Motor neuron (in vitro differentiated cells): ENCODE measurements around the gene SERP1. TPM values are rescaled to one million over a fixed set of nuclear protein-coding genes. Genes with fewer than 3 reads are reported as not detected.
A peak's percentile ranks its signal among the peaks of the same experiment; 100 is the strongest.

Experiments used
- ATAC-seq, 8 experiments: fragments of 200-7000 bp; cut with Tn5 transposase; replicated peaks in 6 of 8; 2 replicates each; pipeline ENCODE4 v1.8.0; 2021; ENCODE audit warnings: mild to moderate bottlenecking in 8 of 8, moderate library complexity in 8 of 8
- H3K27ac ChIP-seq, 2 donors: fragments of 250-450 bp; sonication (Bioruptor Pico); 2 replicates each; pipeline ENCODE4 v1.9.0; 2021; ENCODE audit warnings: antibody characterized with exemption in 2 of 2, mild to moderate bottlenecking in 2 of 2, moderate library complexity in 1 of 2
- H3K4me1 ChIP-seq, 2 donors: fragments of 250-450 bp; sonication (Bioruptor Pico); replicated peaks in 1 of 2; 2 replicates each; pipeline ENCODE4 v1.6.1; 2021; ENCODE audit warnings: antibody characterized with exemption in 2 of 2, mild to moderate bottlenecking in 2 of 2, moderate library complexity in 1 of 2
- H3K4me3 ChIP-seq, 5 donors: fragments of 250-450 bp; sonication (Bioruptor Pico); 2 replicates each; pipeline ENCODE4 v1.9.0; 2021; ENCODE audit warnings: antibody characterized with exemption in 5 of 5, mild to moderate bottlenecking in 5 of 5, moderate library complexity in 4 of 5
- WGBS, 10 experiments: fragments of 450-650 bp; shearing (Covaris generic); methylation state at CpG; one replicate each; pipeline ENCODE4 v1.0.0; 2022; 5-methylcytosine and 5-hydroxymethylcytosine counted together
- in situ Hi-C, 9 experiments: fragments of 400-800 bp; cut with MboI; loops; one replicate each; pipeline ENCODE4 v1.15.0; 2021; ENCODE audit warnings: low sequenced_read_pairs in 9 of 9, low pct_unique_long_range_greater_than_20kb in 2 of 9; ENCODE audit not compliant: unreplicated experiment in 9 of 9
- total RNA-seq, 8 experiments: library from RNA; unstranded; fragments of 300-600 nt; gene quantifications; 2 replicates each; pipeline versions ENCODE4 v1.2.3 to v1.2.4, GENCODE V29; 2022

Gene SERP1
- 100 to 1,000 TPM in 1 of 8 experiments, 10 to 100 TPM in 7; 61.9 to 109 (median 85.0) TPM for total RNA-seq

DNA sequence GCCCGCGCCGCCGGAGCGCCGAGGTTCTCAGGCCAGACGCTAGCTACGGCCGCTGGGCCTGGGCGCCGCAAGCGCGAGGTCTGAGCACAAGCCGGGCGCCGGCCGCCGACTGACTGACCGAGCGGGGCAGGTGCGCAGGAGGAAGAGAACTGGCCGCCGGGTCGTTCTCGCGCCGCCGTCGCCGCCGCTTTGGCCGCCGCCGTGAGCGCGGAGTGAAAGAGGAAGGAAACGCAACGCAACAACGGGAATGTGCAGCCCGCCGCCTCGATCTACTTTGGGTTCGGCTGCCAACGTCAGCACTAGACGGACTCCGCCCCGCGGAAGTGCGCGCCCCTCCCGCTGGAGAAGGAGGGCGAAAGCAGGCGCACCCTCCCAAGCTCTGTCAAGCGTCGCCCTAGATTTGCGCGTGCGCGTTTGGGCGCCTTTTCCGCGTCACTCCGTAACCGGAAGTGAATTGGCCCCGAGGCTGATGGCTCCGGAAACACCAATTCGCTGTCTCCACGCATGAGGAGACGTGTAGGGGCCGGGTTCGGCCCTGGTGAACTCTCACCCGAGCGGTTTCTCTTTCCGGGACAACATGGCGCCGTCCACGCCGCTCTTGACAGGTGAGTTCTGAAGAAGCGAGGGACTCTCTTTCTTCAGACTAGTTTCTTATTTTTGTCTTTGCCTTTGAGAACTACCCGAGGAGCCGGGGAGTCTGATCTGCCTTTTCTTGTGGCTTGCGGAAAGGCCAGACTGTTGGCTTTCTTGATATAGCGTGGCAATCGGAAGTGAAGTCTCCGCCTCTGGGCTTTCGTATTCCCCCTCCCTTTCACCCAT, at the start of gene SERP1, which contains the start of gene EIF2A:
Gene SERP1 (minus strand): TSS at position 271 of the 819 bp plus-strand sequence. CDS start 361 bp downstream, outside the sequence.
Gene EIF2A (plus strand): TSS at position 562 of the 819 bp plus-strand sequence. CDS start 16 bp downstream, at position 578.
- Histone ChIP-seq H3K4me1 (peaks cover 0 to 10% of the 10 kb centered on the region in 2 donors), H3K4me3 (peak within 1 kb of the TSS; percentile 56 to 92 (median 73)), H3K27ac (peak within 1 kb of the TSS; percentile 97)
- WGBS, 10 experiments, result 0 to 3% (median 0%) methylated on average over 1 to 26 of the region's 86 CpGs; no CpG with 5 or more reads in 2 of the 10 experiments
- in situ Hi-C loops, result loop anchor here in 1 of 9 experiments (25.0 kb wide), 1 partner anchor 134 kb away; the partner anchor contains the start of gene TSC22D2
- ATAC-seq, result peak; percentile 86 to 95 (median 94)

DNA sequence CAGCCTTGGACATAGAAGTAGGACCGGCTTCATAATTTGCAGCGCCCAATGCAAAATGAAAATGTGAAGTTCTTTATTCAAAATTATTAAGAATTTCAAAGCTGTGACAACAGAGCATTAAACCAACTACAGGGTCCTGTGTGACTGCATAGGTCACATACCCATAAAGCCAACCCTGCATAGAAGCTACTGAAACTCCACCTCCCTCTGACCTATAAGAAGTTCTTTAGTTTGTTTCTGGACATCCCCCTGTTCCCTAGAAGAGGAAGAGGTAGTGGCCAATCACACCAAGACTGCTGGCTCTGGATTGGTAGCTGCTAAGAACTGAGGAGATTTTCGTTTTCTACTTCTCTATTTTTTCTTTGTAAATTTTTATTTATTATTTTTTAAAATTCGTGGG, 47.9 kb upstream of the SERP1 start:
- no peak overlapping the region for H3K4me3 ChIP-seq
- peaks cover 4 to 8% of the 10 kb centered on the region in 2 donors for H3K4me1 ChIP-seq
- 0 to 100% (median 80%) methylated on average over 1 to 4 of the region's 4 CpGs for WGBS, 10 experiments
- ATAC-seq, result no peak
- H3K27ac ChIP-seq, result no peak overlapping the region
- in situ Hi-C loops, result no loop called here

DNA sequence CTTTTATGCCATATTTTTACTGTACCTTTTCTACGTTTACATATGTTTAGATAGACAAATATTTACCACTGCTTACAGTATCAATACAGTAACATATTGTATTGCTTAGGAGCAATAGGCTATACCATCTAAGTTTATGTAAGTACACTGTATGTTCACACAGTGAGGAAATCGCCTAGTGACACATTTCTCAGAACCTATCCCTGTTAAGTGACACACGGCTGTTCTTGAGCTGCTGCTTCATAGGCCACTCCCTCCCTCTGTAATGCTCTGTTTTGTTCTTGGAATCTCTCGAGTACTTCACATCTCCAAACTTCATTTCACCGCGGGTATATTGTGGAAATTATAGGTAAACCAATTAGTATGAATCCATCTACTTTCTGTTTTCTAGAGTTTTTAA, 43.5 kb upstream of the SERP1 start:
- ATAC-seq, result peak in 3 of 8 experiments; percentile 27 to 75 (median 64)
- no peak overlapping the region for H3K27ac ChIP-seq
- in situ Hi-C loops, result no loop called here
- no peak overlapping the region for H3K4me3 ChIP-seq
- no peaks in the 10 kb centered on the region for H3K4me1 ChIP-seq
- 65 to 100% (median 87%) methylated on average over 1 to 5 of the region's 6 CpGs for WGBS, 10 experiments

DNA sequence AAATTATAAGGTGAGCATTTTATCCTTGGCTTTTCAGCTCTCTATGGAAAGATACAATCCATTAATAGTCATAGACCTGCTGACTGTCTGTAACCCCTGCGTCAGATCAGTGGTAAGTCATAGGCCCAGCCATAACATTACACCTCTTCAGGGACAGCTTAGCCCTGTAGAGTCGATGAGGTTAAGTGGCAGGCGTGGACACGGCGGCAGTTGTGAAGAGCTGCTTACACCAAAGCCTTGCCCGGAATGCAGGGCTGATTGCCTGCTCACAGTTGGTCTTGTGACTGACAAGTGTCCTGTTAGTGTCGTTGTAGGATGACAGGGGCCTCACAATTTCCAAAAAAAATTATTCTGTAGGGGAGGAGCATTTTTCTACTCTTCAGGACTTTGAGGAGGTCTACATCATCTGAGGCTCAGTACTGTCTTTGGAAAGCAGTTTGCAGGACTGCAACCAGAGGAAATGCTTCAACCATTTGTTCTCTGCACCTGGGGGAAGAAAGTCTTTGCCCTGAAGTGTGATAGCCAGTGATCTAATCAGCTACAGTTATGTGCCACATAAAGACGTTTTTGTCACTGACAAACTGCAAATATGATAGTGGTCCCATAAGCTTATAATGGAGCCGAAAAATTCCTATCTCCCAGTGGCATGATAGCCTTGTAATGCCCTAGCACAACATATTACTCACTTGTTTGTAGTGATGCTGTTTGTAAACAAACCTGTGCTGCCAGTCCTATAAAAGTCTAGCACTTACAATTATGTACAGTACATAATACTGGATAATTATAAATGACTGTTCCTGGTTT, 41.9 kb upstream of the SERP1 start:
- 0 to 86% (median 60%) methylated on average over 1 to 6 of the region's 9 CpGs; no CpG with 5 or more reads in 1 of the 10 experiments for WGBS, 10 experiments
- ATAC-seq, result peak in 1 of 8 experiments; percentile 19
- in situ Hi-C loops, result no loop called here
- no peak overlapping the region for H3K4me3 ChIP-seq
- H3K27ac ChIP-seq, result no peak overlapping the region
- no peaks in the 10 kb centered on the region for H3K4me1 ChIP-seq

DNA sequence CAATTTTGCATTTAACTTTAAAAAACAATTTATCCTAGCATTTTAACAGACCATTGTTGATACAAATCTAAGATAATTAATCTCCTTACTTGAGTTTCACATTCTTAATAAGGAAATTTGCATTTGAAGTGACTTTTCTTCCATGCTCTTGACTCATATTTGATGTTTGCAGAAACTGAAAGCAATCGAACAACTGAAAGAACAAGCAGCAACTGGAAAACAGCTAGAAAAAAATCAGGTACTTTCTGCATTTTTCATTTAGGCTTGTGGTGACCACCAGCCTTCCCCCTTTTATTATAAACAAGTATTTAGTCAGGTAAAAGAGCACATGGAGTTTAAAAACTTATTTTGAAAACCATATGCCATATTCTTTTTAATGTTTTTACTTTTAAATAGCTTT, 36.7 kb upstream of the SERP1 start:
- Histone ChIP-seq H3K4me3 (no peak overlapping the region), H3K27ac (no peak overlapping the region), H3K4me1 (no peaks in the 10 kb centered on the region)
- 36 to 100% (median 95%) methylated on average over 1 of the region's 1 CpG for WGBS, 10 experiments
- in situ Hi-C loops, result no loop called here
- no peak for ATAC-seq

DNA sequence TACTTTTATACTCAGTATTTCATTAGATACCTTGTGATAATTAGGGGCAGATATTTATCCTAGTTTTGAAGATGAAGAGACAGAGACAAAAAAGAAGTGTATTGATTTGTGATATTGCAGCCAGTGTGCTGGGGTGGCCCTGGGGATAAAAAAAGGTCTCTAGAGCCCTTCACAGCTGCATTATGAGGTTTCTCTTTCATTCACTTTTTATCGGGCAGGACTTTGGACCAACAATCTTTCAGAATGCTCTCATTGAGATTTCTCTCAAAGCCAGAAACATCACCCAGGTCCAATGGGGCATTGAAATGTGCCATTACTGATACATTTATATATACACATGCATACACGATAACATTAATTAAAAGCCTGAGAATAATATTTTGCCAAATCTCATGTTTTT, 36.3 kb upstream of the SERP1 start:
- ATAC-seq, result no peak
- H3K27ac ChIP-seq, result no peak overlapping the region
- WGBS, 10 experiments, result 74 to 100% (median 96%) methylated on average over 1 to 2 of the region's 2 CpGs; no CpG with 5 or more reads in 1 of the 10 experiments
- no peak overlapping the region for H3K4me3 ChIP-seq
- no peaks in the 10 kb centered on the region for H3K4me1 ChIP-seq
- in situ Hi-C loops, result no loop called here

DNA sequence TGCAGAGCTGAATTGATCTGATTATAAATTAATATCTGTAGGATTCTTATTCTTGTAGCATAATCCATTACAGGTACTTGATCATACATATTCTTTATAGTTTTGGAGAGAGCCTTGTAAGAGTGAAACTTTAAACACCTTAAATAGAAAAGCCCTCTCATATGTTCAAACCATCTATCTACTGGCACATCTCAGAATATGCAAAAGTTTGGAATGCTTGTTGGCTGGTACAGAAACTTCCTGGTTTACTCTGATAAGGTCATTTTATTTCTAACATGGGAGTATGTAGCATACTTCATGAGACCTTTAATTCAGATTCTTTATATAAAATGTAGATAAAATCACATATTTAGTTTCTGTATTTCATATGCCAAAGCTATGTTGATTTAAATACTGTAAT, 34.9 kb upstream of the SERP1 start:
- in situ Hi-C loops, result no loop called here
- Histone ChIP-seq H3K4me3 (no peak overlapping the region), H3K27ac (no peak overlapping the region), H3K4me1 (no peaks in the 10 kb centered on the region)
- ATAC-seq, result no peak

DNA sequence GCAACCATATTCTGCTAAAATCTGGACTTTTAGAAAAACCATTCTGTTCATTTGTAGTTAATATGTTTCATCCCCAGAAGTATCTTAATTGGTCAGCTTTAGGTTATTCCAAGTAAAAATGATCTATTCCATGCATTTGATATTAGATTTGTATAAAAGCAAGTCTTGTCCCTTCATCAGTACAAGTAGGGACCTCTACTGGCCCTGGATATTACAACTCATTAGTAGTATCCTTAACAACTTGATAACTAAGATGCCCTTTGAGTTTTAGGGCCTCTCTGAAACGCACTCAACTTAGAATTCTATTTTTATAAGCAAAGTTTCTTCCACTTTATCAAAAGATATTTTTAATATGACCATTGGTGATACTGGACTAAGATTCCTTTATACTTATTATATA, 31.6 kb upstream of the SERP1 start:
- H3K4me1 ChIP-seq, result no peaks in the 10 kb centered on the region
- in situ Hi-C loops, result no loop called here
- H3K27ac ChIP-seq, result no peak overlapping the region
- 60 to 100% (median 90%) methylated on average over 1 of the region's 1 CpG; no CpG with 5 or more reads in 3 of the 10 experiments for WGBS, 10 experiments
- no peak for ATAC-seq
- no peak overlapping the region for H3K4me3 ChIP-seq

DNA sequence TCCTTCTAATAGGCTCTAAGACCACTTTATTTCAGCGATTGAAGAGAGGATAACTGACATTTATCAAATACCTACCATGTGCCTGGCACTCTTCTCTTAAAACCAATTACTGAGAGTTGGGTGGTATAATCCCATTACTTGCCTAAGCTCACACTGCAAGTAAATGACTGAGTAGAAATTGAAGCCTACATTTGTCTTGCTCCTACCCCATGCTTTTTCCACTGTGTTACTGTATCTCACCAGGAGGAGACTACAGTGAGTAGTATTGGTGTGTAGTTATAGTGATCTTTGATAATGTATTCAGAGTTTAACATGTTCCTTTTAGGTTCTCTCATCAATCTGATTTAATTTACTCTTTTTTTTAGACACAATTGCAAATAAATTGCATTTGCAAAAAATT, 21.0 kb upstream of the SERP1 start:
- Histone ChIP-seq H3K27ac (no peak overlapping the region), H3K4me1 (no peaks in the 10 kb centered on the region), H3K4me3 (no peak overlapping the region)
- WGBS, 10 experiments, result 82 to 100% (median 100%) methylated on average over 1 of the region's 1 CpG; no CpG with 5 or more reads in 6 of the 10 experiments
- in situ Hi-C loops, result no loop called here
- no peak for ATAC-seq

DNA sequence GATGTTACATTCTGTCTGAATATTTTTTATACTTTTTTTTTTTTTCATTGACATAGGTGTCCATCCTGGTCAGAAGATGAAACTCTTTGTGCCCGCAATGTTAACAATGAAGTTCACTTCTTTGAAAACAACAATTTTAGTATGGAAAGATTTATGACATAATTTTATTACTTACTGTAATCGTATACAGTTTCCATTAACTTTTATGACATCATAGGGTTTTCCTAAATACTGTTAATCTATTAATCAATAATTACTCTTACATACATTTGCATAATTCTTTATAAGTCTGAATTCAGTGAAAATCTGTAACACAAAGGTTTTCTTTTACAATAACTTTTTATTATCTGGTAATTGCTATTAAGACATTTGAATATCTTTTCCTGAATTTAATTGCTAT, 17.9 kb upstream of the SERP1 start:
- no peak overlapping the region for H3K4me3 ChIP-seq
- ATAC-seq, result no peak
- no peaks in the 10 kb centered on the region for H3K4me1 ChIP-seq
- no peak overlapping the region for H3K27ac ChIP-seq
- 80 to 100% (median 94%) methylated on average over 2 of the region's 2 CpGs; no CpG with 5 or more reads in 1 of the 10 experiments for WGBS, 10 experiments
- in situ Hi-C loops, result no loop called here

DNA sequence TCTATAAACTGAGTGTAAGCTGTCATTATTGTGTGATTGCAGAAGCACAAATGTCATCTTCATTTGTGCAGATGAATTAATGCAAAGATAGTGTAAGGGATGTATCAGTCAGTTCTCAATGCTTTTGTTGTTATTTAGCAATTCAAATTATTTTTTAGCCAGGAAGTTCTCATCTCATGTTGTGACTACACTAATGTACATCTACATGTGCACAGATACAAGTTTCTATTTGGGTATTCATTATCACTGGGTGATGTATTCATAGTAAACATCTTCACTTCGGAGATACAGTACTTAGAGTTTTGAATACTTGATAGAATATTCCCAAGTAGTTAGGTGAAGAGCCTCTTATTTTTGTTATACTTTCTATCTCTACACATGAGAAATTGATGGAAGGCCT, 11.4 kb upstream of the SERP1 start:
- in situ Hi-C loops, result no loop called here
- peak in 3 of 8 experiments; percentile 49 to 92 (median 65) for ATAC-seq
- Histone ChIP-seq H3K4me3 (no peak overlapping the region), H3K4me1 (no peaks in the 10 kb centered on the region), H3K27ac (no peak overlapping the region)
- WGBS, 10 experiments, result 0 to 100% (median 67%) methylated on average over 1 of the region's 1 CpG; no CpG with 5 or more reads in 1 of the 10 experiments

DNA sequence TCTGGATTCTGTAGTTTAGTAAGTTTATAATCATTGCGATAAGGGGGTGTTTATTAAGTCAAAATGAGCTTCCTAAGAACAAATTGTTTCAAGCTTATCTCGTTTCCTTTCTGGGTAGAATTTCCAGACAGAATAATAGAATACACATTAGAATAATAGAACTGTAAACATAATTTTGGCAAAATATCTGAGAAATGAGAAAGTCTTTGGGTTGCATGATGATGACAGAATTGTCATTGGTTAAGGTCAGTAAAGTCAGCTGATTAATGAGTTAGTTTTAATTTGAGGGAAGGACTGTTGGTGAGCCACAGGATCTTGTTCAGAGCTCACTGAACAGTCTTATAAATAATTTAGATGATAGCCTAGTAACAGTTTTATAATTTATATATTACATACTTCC, 10.5 kb upstream of the SERP1 start:
- H3K27ac ChIP-seq, result no peak overlapping the region
- H3K4me3 ChIP-seq, result no peak overlapping the region
- in situ Hi-C loops, result no loop called here
- 37 to 100% (median 93%) methylated on average over 2 of the region's 2 CpGs; no CpG with 5 or more reads in 1 of the 10 experiments for WGBS, 10 experiments
- no peaks in the 10 kb centered on the region for H3K4me1 ChIP-seq
- no peak for ATAC-seq

DNA sequence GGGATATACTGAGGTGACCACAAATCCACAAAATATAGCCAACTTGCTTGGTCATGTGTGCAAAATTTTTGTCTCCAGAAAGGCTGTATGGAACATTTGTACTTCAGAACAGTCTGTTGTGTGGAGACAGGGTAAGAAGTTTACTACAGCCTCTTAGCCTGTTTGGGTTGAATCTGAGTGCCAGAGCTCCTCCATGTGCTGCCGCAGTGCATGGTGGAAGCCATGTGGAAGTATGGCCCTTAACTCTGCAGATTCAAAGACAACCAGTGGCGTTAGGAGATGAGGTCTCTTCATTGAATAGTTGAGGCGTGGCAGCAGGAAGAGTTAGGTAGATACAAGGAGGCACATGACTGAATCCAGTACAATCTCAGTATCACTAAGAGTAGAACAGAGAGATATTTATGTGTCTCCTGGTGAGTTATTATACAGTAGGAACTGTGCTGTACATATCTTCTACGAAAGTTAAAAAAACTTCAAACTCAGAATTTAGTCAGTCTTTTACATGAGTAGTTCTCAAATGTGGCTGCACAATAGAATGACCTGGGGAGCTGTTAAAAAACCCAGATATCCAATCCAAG, 9.7 kb upstream of the SERP1 start:
- ATAC-seq, result no peak
- no peaks in the 10 kb centered on the region for H3K4me1 ChIP-seq
- in situ Hi-C loops, result no loop called here
- no peak overlapping the region for H3K27ac ChIP-seq
- H3K4me3 ChIP-seq, result no peak overlapping the region
- 80 to 100% (median 93%) methylated on average over 1 to 3 of the region's 4 CpGs; no CpG with 5 or more reads in 3 of the 10 experiments for WGBS, 10 experiments
